ENCODE results near the gene TAF4.

DNA sequence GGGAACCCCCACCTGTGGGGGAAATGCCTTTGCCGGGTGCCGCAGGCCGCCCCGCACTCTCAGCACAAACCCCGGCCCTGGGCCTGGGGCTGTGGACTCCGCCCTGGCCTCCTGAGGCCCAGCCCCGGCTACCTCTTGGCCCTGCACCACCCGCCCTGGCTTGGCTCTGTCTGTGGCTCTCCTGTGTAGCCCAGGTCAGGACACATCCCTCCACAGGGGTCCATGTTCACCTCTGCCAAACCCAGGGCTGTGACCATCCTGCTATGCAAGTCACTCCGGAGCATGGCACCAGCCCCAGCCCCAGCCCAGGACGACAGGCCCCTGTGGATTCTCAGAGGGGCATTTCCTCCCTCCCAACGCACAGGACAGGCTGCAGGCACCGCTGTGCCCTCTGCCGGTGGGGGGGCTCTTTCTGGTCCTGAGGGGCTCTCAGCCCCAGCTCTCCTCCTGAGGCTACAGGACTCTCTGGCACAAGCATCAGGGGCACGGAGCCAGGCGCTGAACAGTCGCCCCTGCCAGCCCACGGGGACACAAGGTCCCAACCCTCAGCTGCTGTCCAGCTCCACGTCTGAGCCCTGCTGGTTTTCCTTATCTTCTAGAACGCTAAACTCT is 45.7 kb downstream of the TAF4 start:
- TF ChIP-seq, protein P1, sequence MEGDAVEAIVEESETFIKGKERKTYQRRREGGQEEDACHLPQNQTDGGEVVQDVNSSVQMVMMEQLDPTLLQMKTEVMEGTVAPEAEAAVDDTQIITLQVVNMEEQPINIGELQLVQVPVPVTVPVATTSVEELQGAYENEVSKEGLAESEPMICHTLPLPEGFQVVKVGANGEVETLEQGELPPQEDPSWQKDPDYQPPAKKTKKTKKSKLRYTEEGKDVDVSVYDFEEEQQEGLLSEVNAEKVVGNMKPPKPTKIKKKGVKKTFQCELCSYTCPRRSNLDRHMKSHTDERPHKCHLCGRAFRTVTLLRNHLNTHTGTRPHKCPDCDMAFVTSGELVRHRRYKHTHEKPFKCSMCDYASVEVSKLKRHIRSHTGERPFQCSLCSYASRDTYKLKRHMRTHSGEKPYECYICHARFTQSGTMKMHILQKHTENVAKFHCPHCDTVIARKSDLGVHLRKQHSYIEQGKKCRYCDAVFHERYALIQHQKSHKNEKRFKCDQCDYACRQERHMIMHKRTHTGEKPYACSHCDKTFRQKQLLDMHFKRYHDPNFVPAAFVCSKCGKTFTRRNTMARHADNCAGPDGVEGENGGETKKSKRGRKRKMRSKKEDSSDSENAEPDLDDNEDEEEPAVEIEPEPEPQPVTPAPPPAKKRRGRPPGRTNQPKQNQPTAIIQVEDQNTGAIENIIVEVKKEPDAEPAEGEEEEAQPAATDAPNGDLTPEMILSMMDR (IDR thresholded peaks at IDR 0.05), result no peak
- TF ChIP-seq POLR2AphosphoS5 (IDR thresholded peaks at IDR 0.05; ENCODE audit: low read depth, low read length) (no peak), TCF7L2 (IDR thresholded peaks at IDR 0.05; ENCODE audit: low read depth, low read length) (no peak), SIN3A (IDR thresholded peaks at IDR 0.05; ENCODE audit: borderline replicate concordance, insufficient read depth, low read depth, low read length) (no peak)
- TF ChIP-seq, protein P2, sequence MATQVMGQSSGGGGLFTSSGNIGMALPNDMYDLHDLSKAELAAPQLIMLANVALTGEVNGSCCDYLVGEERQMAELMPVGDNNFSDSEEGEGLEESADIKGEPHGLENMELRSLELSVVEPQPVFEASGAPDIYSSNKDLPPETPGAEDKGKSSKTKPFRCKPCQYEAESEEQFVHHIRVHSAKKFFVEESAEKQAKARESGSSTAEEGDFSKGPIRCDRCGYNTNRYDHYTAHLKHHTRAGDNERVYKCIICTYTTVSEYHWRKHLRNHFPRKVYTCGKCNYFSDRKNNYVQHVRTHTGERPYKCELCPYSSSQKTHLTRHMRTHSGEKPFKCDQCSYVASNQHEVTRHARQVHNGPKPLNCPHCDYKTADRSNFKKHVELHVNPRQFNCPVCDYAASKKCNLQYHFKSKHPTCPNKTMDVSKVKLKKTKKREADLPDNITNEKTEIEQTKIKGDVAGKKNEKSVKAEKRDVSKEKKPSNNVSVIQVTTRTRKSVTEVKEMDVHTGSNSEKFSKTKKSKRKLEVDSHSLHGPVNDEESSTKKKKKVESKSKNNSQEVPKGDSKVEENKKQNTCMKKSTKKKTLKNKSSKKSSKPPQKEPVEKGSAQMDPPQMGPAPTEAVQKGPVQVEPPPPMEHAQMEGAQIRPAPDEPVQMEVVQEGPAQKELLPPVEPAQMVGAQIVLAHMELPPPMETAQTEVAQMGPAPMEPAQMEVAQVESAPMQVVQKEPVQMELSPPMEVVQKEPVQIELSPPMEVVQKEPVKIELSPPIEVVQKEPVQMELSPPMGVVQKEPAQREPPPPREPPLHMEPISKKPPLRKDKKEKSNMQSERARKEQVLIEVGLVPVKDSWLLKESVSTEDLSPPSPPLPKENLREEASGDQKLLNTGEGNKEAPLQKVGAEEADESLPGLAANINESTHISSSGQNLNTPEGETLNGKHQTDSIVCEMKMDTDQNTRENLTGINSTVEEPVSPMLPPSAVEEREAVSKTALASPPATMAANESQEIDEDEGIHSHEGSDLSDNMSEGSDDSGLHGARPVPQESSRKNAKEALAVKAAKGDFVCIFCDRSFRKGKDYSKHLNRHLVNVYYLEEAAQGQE (IDR thresholded peaks at IDR 0.05; ENCODE audit: insufficient read depth in 1 of 2, low read depth in 2 of 2, low read length in 1 of 2), result no peak

Data from Panc1 (cell line).